ENCODE data around the gene SPTSSA.
"Not testable (repeated sequence)": the region's sequence is repeated elsewhere in the genome, so short reads cannot be mapped to it uniquely, and the experiment has no call there.

SPTSSA gene

GRCh38 chr14:34470319-34470718, 8.3 kb upstream of the SPTSSA start:
- DNase-seq: no peak

- DNase-seq: no peak
These were observed 4.7 kb upstream of the SPTSSA start for GRCh38 chr14:34466691-34467090.

GRCh38 chr14:34465069-34465859, 3.2 kb upstream of the SPTSSA start:
- DNase-seq: peak; percentile 23

- no peak for DNase-seq
These were observed 1.5 kb upstream of the SPTSSA start for GRCh38 chr14:34463598-34463961.

GRCh38 chr14:34461334-34462131, 507 bp downstream of the SPTSSA start:
- DNase-seq: peak; percentile 20

GRCh38 chr14:34460841-34461240, 1.2 kb downstream of the SPTSSA start:
- no peak for DNase-seq

- DNase-seq: no peak
These were observed 1.7 kb downstream of the SPTSSA start for GRCh38 chr14:34460295-34460694.

GRCh38 chr14:34457186-34457585, 4.9 kb downstream of the SPTSSA start:
- no peak for DNase-seq

GRCh38 chr14:34453226-34453625, 8.8 kb downstream of the SPTSSA start:
- no peak for DNase-seq

GRCh38 chr14:34452258-34452822, 9.7 kb downstream of the SPTSSA start:
- no peak for DNase-seq

GRCh38 chr14:34450958-34451357, 11.1 kb downstream of the SPTSSA start:
- DNase-seq: no peak

- no peak for DNase-seq
These were observed 11.5 kb downstream of the SPTSSA start for GRCh38 chr14:34450542-34450915.

GRCh38 chr14:34449819-34450541, 12.1 kb downstream of the SPTSSA start:
- DNase-seq: no peak

- no peak for DNase-seq
These were observed 22.9 kb downstream of the SPTSSA start for GRCh38 chr14:34439090-34439489.

GRCh38 chr14:34438438-34438837, 23.6 kb downstream of the SPTSSA start:
- no peak for DNase-seq

- no peak for DNase-seq
These were observed 24.3 kb downstream of the SPTSSA start for GRCh38 chr14:34437729-34438080.

GRCh38 chr14:34436960-34437728, 24.9 kb downstream of the SPTSSA start:
- DNase-seq: peak; percentile 6

GRCh38 chr14:34436118-34436905, 25.7 kb downstream of the SPTSSA start:
- DNase-seq: peak; percentile 18

- DNase-seq: no peak
These were observed 28.1 kb downstream of the SPTSSA start for GRCh38 chr14:34433957-34434356.

GRCh38 chr14:34428102-34428466, 34.0 kb downstream of the SPTSSA start:
- not testable (repeated sequence) for DNase-seq
